ENCODE measurements around the gene STK38. TPM values are rescaled to one million over a fixed set of nuclear protein-coding genes. Genes with fewer than 3 reads are reported as not detected.

STK38 gene
- total and polyA plus RNA-seq, 2 of the 13 experiments (the other 11 are each of a cell fraction or from before 2014, with no cell fraction given) = 10.3 to 20.7 TPM

- TF ChIP-seq ZBTB2 (CRISPR knock-in tag; IDR thresholded peaks at IDR 0.05; ENCODE audit: low read depth) (no peak), ZBTB21 (CRISPR knock-in tag; IDR thresholded peaks at IDR 0.05) (no peak)
These were observed 11.9 kb upstream of the STK38 start (continued) for GRCh38 chr6:36559011-36559793.

- H4K20me1 ChIP-seq (ENCODE audit: insufficient read depth, low read length) = no peaks in the 10 kb centered on the region
- ATAC-seq (no peak), FAIRE-seq (no peak), DNase-seq (ENCODE audit: low spot score) (no peak)
- CTCF ChIA-PET (ENCODE audit: low intra/inter-chr PET ratio, low total read pairs) = no interaction called here
- H3K79me2 ChIP-seq (ENCODE audit: insufficient read depth, low read length) = no peaks in the 10 kb centered on the region
- TF ChIP-seq ZNF3 (CRISPR knock-in tag; IDR thresholded peaks at IDR 0.05) (no peak), ZBTB37 (CRISPR knock-in tag; IDR thresholded peaks at IDR 0.05) (no peak), ZBTB7B (CRISPR knock-in tag; IDR thresholded peaks at IDR 0.05) (no peak), SOX6 (IDR thresholded peaks at IDR 0.05) (no peak), SOX6 (CRISPR knock-in tag; IDR thresholded peaks at IDR 0.05) (no peak), ZKSCAN8 (CRISPR knock-in tag; IDR thresholded peaks at IDR 0.05; ENCODE audit: borderline replicate concordance) (no peak), SIX1 (CRISPR knock-in tag; IDR thresholded peaks at IDR 0.05; ENCODE audit: borderline replicate concordance) (no peak), RBAK (CRISPR knock-in tag; IDR thresholded peaks at IDR 0.05) (no peak), NFATC3 (CRISPR knock-in tag; IDR thresholded peaks at IDR 0.05) (no peak), ZNF121 (CRISPR knock-in tag; IDR thresholded peaks at IDR 0.05) (no peak), SMARCC2 (IDR thresholded peaks at IDR 0.05) (no peak), NFIB (CRISPR knock-in tag; IDR thresholded peaks at IDR 0.05; ENCODE audit: borderline replicate concordance) (no peak), CCDC6 (CRISPR knock-in tag; IDR thresholded peaks at IDR 0.05) (no peak), MAX (IDR thresholded peaks at IDR 0.05) (no peak), ZNF703 (CRISPR knock-in tag; IDR thresholded peaks at IDR 0.05; ENCODE audit: borderline replicate concordance) (no peak), PPARG (CRISPR knock-in tag; conservative IDR thresholded peaks at IDR 0.05) (no peak)
- no peak overlapping the region for H3K4me3 ChIP-seq (replicated peaks in 1 of 3; ENCODE audit: insufficient read depth in 1 of 3, low read depth in 2 of 3, low read length in 3 of 3)
- intact Hi-C loops (cut with micrococcal nuclease; ENCODE audit: unreplicated experiment) = no loop called here
- in situ Hi-C loops (cut with HindIII; ENCODE audit: extremely low pct_ligation_motif_present, low pct_unique_long_range_greater_than_20kb) = no loop called here
- H3K27ac ChIP-seq (ENCODE audit: extremely low read length, insufficient read depth, low read length) = no peak overlapping the region
- H3K9me3 ChIP-seq (ENCODE audit: low read length) = no peaks in the 10 kb centered on the region
- no peaks in the 10 kb centered on the region for H3K36me3 ChIP-seq (replicated peaks in 1 of 2; ENCODE audit: control insufficient read depth in 1 of 2, insufficient read depth in 2 of 2, low read length in 2 of 2)
- H3K4me1 ChIP-seq (ENCODE audit: insufficient read depth, low read length) = peaks cover 7% of the 10 kb centered on the region
- no peaks in the 10 kb centered on the region for H3K27me3 ChIP-seq (ENCODE audit: control insufficient read depth in 1 of 2, insufficient read depth in 2 of 2, low read length in 2 of 2)
- WGBS (ENCODE audit: low lambda C conversion rate) = 52% methylated on average over 5 of the region's 5 CpGs
- BruUV-seq (replicated peaks) = no TSS peak
- H3K4me2 ChIP-seq (ENCODE audit: low read depth, low read length) = no peak overlapping the region
- no peak overlapping the region for H2AFZ ChIP-seq (ENCODE audit: low read length)
- no peak overlapping the region for H3K9ac ChIP-seq (ENCODE audit: insufficient read depth, low read depth, low read length)
- POLR2A ChIA-PET = no interaction called here
These were observed 9.0 kb upstream of the STK38 start for GRCh38 chr6:36556281-36556680.
